ENCODE results near the gene EPHX1.

- TF ChIP-seq POLR2A (IDR thresholded peaks at IDR 0.05) (no peak), CTCF (IDR thresholded peaks at IDR 0.05) (no peak), POLR2AphosphoS5 (IDR thresholded peaks at IDR 0.05) (no peak)
These were observed 50.2 kb downstream of the EPHX1 start for GRCh38 chr1:225860107-225860506.
